CD4-positive, alpha-beta T cell (primary cell): ENCODE results near the gene DDA1. TPM values are rescaled to one million over a fixed set of nuclear protein-coding genes. Genes with fewer than 3 reads are reported as not detected.

Experiments
- ATAC-seq: fragments of 200-7000 bp; cut with Tn5 transposase; one replicate; pipeline ENCODE4 v1.10.0; 2022; ENCODE audit warnings: mild to moderate bottlenecking; ENCODE audit not compliant: poor library complexity
- CTCF ChIA-PET: fragments of 350-600 bp; sonication (Branson Sonifier 250); formaldehyde crosslinking; loops from one replicate; lab custom pipeline; 2021; ENCODE audit warnings: antibody characterized with exemption, inconsistent platforms; lab: Charles Lee
- POLR2A ChIA-PET: fragments of 350-600 bp; sonication (Branson Sonifier 250); formaldehyde crosslinking; loops from one replicate; lab custom pipeline; 2021; ENCODE audit warnings: antibody characterized with exemption, inconsistent platforms; lab: Charles Lee
- DNase-seq, 14 experiments: peaks; one replicate each; pipeline ENCODE4 v3.0.0-alpha.2; 2013 to 2020; ENCODE audit warnings: mixed read lengths in 2 of 14
- H3K27ac ChIP-seq, 2 donors: one replicate each; pipeline versions ENCODE4 v1.5.1 to v1.7.0; 2013; ENCODE audit warnings: low read length in 2 of 2, low read depth in 1 of 2, mild to moderate bottlenecking in 1 of 2
- H3K27me3 ChIP-seq, 2 experiments: 1 replicate in 1 of 2; 2 replicates in 1 of 2; pipeline versions ENCODE4 v1.6.1 to v1.7.0; 2013; ENCODE audit warnings: low read length in 2 of 2, control low read depth in 1 of 2, mild to moderate bottlenecking in 1 of 2, moderate library complexity in 1 of 2; ENCODE audit not compliant: insufficient read depth in 2 of 2, control insufficient read depth in 1 of 2
- H3K36me3 ChIP-seq: one replicate; pipeline ENCODE4 v1.6.1; 2013; ENCODE audit warnings: low read length, control low read depth; ENCODE audit not compliant: insufficient read depth
- H3K4me1 ChIP-seq: one replicate; pipeline ENCODE4 v1.6.1; 2013; ENCODE audit warnings: low read length, control low read depth; ENCODE audit not compliant: insufficient read depth
- H3K4me3 ChIP-seq: one replicate; pipeline ENCODE4 v1.5.1; 2013; ENCODE audit warnings: mild to moderate bottlenecking, low read length, moderate library complexity
- H3K9me3 ChIP-seq, 2 experiments: 1 replicate in 1 of 2; 2 replicates in 1 of 2; pipeline versions ENCODE4 v1.6.1 to v1.7.0; 2013; ENCODE audit warnings: low read length in 2 of 2, mild to moderate bottlenecking in 2 of 2, control low read depth in 1 of 2, moderate library complexity in 1 of 2; ENCODE audit not compliant: control insufficient read depth in 1 of 2, insufficient read depth in 1 of 2
- H3K27ac Mint-ChIP-seq: one replicate; pipeline ENCODE4 v1.8.0; 2020; ENCODE audit warnings: mixed read lengths
- H3K27me3 Mint-ChIP-seq: one replicate; pipeline ENCODE4 v1.8.0; 2021; ENCODE audit warnings: mixed read lengths
- H3K36me3 Mint-ChIP-seq: one replicate; pipeline ENCODE4 v1.8.0; 2021; ENCODE audit warnings: low read depth, mixed read lengths
- H3K4me1 Mint-ChIP-seq: one replicate; pipeline ENCODE4 v1.8.0; 2021; ENCODE audit warnings: low read depth, mixed read lengths
- H3K4me3 Mint-ChIP-seq: one replicate; pipeline ENCODE4 v1.8.0; 2020; ENCODE audit warnings: mild to moderate bottlenecking, mixed read lengths
- H3K9me3 Mint-ChIP-seq: one replicate; pipeline ENCODE4 v1.8.0; 2020; ENCODE audit warnings: mixed read lengths
- intact Hi-C, 2 experiments: fragments of 100-400 bp; cut with DNase I in 1 of 2; cut with micrococcal nuclease in 1 of 2; formaldehyde crosslinking; loops; one replicate each; pipeline versions ENCODE4 v1.15.1 to v1.9.0; 2023 to 2025; cut with DNase I, micrococcal nuclease
- total RNA-seq, 174 experiments: library from RNA in 2 of 174; stranded (reverse) in 2 of 174; gene quantifications; one replicate each; pipeline ENCODE4 v1.2.3 and lab custom pipeline; 2021 to 2026
- TF ChIP-seq, protein P1 (sequence below): fragments of 200-600 bp; IDR thresholded peaks from one replicate; pipeline ENCODE4 v1.8.0; 2022; ENCODE audit warnings: antibody characterized with exemption, mild to moderate bottlenecking

DDA1 gene
- total RNA-seq, 2 experiments from 2014 or later = 41.4 to 43.4 TPM

DNA sequence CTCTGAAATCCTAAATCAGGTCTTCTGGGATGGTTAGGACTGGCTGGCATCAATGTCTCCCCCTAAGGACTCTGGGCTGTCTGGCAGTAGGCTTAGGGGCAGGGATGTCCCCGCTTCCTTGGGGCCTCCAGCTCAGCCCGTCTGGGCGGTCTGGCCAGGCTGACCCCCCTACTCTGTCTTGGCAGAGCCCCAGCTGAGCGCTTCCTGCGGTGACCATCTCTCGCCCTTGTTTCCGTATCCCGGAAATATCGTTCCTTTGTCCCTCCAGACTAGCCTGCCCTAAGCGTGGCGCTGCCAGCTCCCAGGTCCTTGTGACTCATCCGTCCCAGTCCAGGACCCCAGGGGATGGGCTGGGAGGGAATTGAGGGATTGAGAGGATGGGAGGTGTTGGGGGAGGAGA lies 39.3 kb downstream of the DDA1 start:
- H3K4me3 ChIP-seq = no peak overlapping the region
- Mint-ChIP-seq H3K4me1 (peaks cover 5% of the 10 kb centered on the region), H3K9me3 (no peaks in the 10 kb centered on the region), H3K36me3 (no peaks in the 10 kb centered on the region), H3K4me3 (no peak overlapping the region), H3K27me3 (peaks cover 55% of the 10 kb centered on the region), H3K27ac (no peak overlapping the region)
- peaks cover 14% of the 10 kb centered on the region for H3K4me1 ChIP-seq
- intact Hi-C loops = no loop called here
- TF ChIP-seq, protein P1, sequence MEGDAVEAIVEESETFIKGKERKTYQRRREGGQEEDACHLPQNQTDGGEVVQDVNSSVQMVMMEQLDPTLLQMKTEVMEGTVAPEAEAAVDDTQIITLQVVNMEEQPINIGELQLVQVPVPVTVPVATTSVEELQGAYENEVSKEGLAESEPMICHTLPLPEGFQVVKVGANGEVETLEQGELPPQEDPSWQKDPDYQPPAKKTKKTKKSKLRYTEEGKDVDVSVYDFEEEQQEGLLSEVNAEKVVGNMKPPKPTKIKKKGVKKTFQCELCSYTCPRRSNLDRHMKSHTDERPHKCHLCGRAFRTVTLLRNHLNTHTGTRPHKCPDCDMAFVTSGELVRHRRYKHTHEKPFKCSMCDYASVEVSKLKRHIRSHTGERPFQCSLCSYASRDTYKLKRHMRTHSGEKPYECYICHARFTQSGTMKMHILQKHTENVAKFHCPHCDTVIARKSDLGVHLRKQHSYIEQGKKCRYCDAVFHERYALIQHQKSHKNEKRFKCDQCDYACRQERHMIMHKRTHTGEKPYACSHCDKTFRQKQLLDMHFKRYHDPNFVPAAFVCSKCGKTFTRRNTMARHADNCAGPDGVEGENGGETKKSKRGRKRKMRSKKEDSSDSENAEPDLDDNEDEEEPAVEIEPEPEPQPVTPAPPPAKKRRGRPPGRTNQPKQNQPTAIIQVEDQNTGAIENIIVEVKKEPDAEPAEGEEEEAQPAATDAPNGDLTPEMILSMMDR = no peak
- DNase-seq (no peak), ATAC-seq (no peak)
- peaks cover 2 to 18% of the 10 kb centered on the region in 2 experiments for H3K27me3 ChIP-seq
- CTCF ChIA-PET = no interaction called here
- POLR2A ChIA-PET = no interaction called here
- H3K36me3 ChIP-seq = no peaks in the 10 kb centered on the region
- H3K9me3 ChIP-seq = no peaks in the 10 kb centered on the region
- H3K27ac ChIP-seq = no peak overlapping the region

DNA sequence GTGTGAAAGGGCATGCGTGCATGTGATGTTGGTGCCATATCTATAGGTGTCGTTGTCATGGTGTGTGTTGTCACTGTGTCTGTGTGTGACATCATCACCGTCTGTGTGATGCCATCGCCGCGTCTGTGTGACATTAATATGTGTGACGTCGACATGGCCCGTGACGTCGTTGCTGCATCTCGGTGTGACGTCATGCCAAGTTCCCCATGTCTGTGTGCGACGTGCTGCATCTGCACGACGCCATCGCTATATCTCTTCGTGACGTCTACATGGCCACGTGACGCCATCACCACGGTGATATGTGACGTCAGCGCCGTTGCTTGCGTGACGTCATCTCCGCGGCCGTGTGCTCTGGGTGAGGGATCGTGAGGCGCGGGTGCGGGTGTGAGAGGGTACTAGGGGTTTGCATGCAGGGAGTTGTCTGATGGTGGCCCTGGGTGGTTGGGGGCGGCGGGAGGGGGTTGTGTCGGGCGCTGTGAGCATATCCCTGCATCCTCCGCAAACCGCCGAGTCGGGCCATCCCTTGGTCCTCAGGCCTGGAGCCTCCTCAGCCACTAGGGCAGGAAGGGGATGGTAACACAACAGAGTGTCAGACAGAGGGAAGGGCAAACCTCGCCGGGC lies 42.6 kb downstream of the DDA1 start:
- CTCF ChIA-PET = no interaction called here
- H3K27me3 ChIP-seq = peaks cover 2 to 18% of the 10 kb centered on the region in 2 experiments

DNA sequence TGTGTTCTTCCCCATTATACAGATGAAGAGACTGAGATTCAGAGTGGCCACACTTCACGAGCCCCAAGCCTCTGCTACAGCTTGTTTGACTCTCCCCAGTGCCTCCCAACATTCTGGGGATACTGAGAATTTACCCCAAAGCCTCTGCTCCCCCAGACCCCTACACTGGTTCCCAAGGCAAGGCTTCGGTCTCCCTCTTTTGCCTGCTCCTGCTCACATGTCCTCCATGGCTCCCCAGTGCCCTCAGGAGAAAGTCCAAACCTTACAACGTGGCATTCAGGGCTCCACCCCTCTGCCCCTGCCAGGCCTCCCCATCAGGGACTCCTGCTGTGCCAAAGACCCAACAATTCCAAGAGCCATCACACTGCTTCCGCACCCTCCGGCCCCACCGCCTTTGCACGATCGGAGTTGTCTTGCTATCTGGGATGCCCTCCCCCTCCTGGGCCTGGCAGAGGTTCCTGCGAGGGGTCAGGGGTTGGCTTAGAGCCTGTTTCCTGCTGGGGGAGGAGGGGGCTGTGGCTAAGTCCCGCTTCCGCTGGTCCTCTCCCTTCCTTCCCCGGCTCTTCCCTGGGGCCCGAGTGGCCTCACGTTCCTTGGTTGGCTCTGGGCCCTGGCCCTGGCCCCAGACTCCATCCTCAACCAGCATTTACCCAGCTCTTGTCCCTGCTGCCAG lies 43.4 kb downstream of the DDA1 start:
- intact Hi-C loops = no loop called here
- POLR2A ChIA-PET = interaction anchor here (0.6 kb wide), 1 partner anchor 137 kb away, joined by 3 read pairs; no protein-coding TSS in a partner anchor
- H3K27me3 Mint-ChIP-seq = peaks cover 53% of the 10 kb centered on the region
- no peaks in the 10 kb centered on the region for H3K4me1 Mint-ChIP-seq
- no peak for DNase-seq
- no peak overlapping the region for H3K27ac Mint-ChIP-seq
- Histone ChIP-seq H3K27ac (no peak overlapping the region), H3K27me3 (peaks cover 2 to 11% of the 10 kb centered on the region in 2 experiments), H3K36me3 (no peaks in the 10 kb centered on the region), H3K4me1 (peaks cover 7% of the 10 kb centered on the region), H3K4me3 (no peak overlapping the region), H3K9me3 (no peaks in the 10 kb centered on the region)
- no peak for ATAC-seq
- no peak overlapping the region for H3K4me3 Mint-ChIP-seq
- CTCF ChIA-PET = no interaction called here
- no peaks in the 10 kb centered on the region for H3K9me3 Mint-ChIP-seq
- no peaks in the 10 kb centered on the region for H3K36me3 Mint-ChIP-seq
- TF ChIP-seq, protein P1 = no peak

More for the DNA sequence above, 42.6 kb downstream of the DDA1 start:
- Histone ChIP-seq H3K27ac (no peak overlapping the region), H3K4me3 (no peak overlapping the region), H3K4me1 (peaks cover 7% of the 10 kb centered on the region), H3K36me3 (no peaks in the 10 kb centered on the region), H3K9me3 (no peaks in the 10 kb centered on the region)
- H3K4me3 Mint-ChIP-seq = no peak overlapping the region
- no peak overlapping the region for H3K27ac Mint-ChIP-seq
- TF ChIP-seq, protein P1 = no peak
- intact Hi-C loops = no loop called here
- POLR2A ChIA-PET = no interaction called here
- H3K4me1 Mint-ChIP-seq = no peaks in the 10 kb centered on the region
- H3K36me3 Mint-ChIP-seq = no peaks in the 10 kb centered on the region
- ATAC-seq (no peak), DNase-seq (peak in 1 of 14 experiments; percentile 13)
- H3K27me3 Mint-ChIP-seq = peaks cover 57% of the 10 kb centered on the region
- no peaks in the 10 kb centered on the region for H3K9me3 Mint-ChIP-seq
